Stomach (tissue), 9 donors: ENCODE results near the gene LACC1. TPM values are rescaled to one million over a fixed set of nuclear protein-coding genes. Genes with fewer than 3 reads are reported as not detected.

ENCODE experiments used
- DNase-seq, 2 donors: peaks; one replicate each; pipeline versions ENCODE4 v3.0.0 to v3.0.0-alpha.2; 2013 to 2019
- H3K27ac ChIP-seq, 5 donors: fragments of 200-600 bp in 4 of 5; sonication (generic) in 4 of 5; one replicate each; pipeline ENCODE4 v1.5.1; 2013 to 2019; ENCODE audit warnings: mild to moderate bottlenecking in 1 of 5, moderate library complexity in 1 of 5
- H3K27me3 ChIP-seq, 3 donors: fragments of 200-600 bp; sonication (generic); one replicate each; pipeline ENCODE4 v1.5.1; 2017 to 2019; ENCODE audit warnings: mixed run types in 1 of 3
- H3K36me3 ChIP-seq, 4 donors: fragments of 200-600 bp; sonication (generic); 1 replicate in 3 of 4; 2 replicates in 1 of 4; pipeline ENCODE4 v1.5.1; 2016 to 2019
- H3K4me1 ChIP-seq, 4 donors: fragments of 200-600 bp; sonication (generic); one replicate each; pipeline ENCODE4 v1.5.1; 2016 to 2019
- H3K4me3 ChIP-seq, 4 donors: fragments of 200-600 bp; sonication (generic) in 3 of 4; one replicate each; pipeline ENCODE4 v1.5.1; 2016 to 2019; ENCODE audit warnings: mild to moderate bottlenecking in 1 of 4
- H3K9me3 ChIP-seq, 4 donors: fragments of 200-600 bp; sonication (generic); one replicate each; pipeline ENCODE4 v1.5.1; 2016 to 2019
- EP300 ChIP-seq: sonication (generic); formaldehyde crosslinking; IDR thresholded peaks from one replicate; pipeline ENCODE4 v1.6.1; 2017; ENCODE audit warnings: antibody characterized with exemption
- POLR2A ChIP-seq, 4 donors: fragments of 450-650 bp; IDR thresholded peaks; one replicate each; pipeline ENCODE4 v1.6.1; 2016; ENCODE audit warnings: antibody characterized with exemption in 4 of 4, control low read depth in 2 of 4, mild to moderate bottlenecking in 1 of 4, moderate library complexity in 1 of 4
- POLR2AphosphoS5 ChIP-seq, 3 donors: sonication (generic); formaldehyde crosslinking; IDR thresholded peaks; one replicate each; pipeline ENCODE4 v1.6.1; 2016; ENCODE audit warnings: antibody characterized with exemption in 3 of 3
- WGBS, 5 donors: extraction: QIAGEN DNeasy Blood & Tissue Kit in 3 of 5; methylation state at CpG; one replicate each; pipeline versions ENCODE4 v1.1.5 to v1.1.7; 2013 to 2018; 5-methylcytosine and 5-hydroxymethylcytosine counted together
- intact Hi-C: fragments of 100-400 bp; cut with DNase I; formaldehyde crosslinking; loops from one replicate; pipeline ENCODE4 v1.15.1; 2023; ENCODE audit warnings: low total_unique reads
- polyA plus RNA-seq, 3 donors: library from polyadenylated mRNA; stranded (reverse); fragments of 200-250 nt; gene quantifications; one replicate each; pipeline ENCODE4 v1.2.3, GENCODE V29; 2013
- total RNA-seq, 5 donors: library from RNA; depleted of rRNA; stranded (reverse); fragments of >200 nt; gene quantifications; one replicate each; pipeline versions ENCODE4 v1.1.0 to v1.2.3, GENCODE V29; 2014 to 2016
- TF ChIP-seq, protein P1 (sequence below), 7 experiments: fragments of 450-650 bp in 4 of 7; fragments of 200-600 bp in 3 of 7; sonication (generic) in 3 of 7; IDR thresholded peaks; one replicate each; pipeline ENCODE4 v1.5.1; 2016 to 2019; ENCODE audit warnings: antibody characterized with exemption in 7 of 7, control low read depth in 2 of 7, mild to moderate bottlenecking in 1 of 7
- donor health status: healthy with polysubstance abuse.
- donor health status: Bipolar disorder and iron deficiency.
- donor health status: healthy.

Gene LACC1
- total and polyA plus RNA-seq, 8 donors: 0.89 to 35.6 (median 7.1) TPM

DNA sequence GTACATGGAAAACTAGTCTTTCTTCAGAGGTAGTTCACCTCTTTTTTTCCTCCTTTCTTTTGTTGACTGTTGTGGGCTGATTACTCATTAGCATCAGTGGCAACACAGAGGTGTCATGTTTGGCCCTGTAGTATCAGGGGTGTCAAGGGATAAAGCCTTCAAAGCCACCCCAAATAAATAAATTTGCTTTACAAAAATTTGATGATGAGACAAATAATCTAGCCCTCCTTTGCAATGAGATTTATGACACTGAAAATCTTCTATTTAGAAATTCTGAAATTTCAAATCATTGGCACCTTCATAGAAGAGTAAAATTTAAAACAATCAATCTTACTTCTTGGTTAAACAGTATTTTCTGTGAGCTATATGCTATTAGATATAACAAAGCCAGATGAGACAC is 1.9 kb downstream of the LACC1 start:
- Histone ChIP-seq H3K36me3 (peaks cover 0 to 14% (median 11%) of the 10 kb centered on the region in 4 donors), H3K4me3 (no peak overlapping the region), H3K27ac (no peak overlapping the region), H3K9me3 (no peaks in the 10 kb centered on the region), H3K27me3 (no peaks in the 10 kb centered on the region), H3K4me1 (peaks cover 12 to 38% (median 17%) of the 10 kb centered on the region in 4 donors)
- DNase-seq: no peak
- intact Hi-C loops: no loop called here
- TF ChIP-seq POLR2AphosphoS5 (IDR thresholded peaks at IDR 0.05): no peak
- TF ChIP-seq, protein P1, sequence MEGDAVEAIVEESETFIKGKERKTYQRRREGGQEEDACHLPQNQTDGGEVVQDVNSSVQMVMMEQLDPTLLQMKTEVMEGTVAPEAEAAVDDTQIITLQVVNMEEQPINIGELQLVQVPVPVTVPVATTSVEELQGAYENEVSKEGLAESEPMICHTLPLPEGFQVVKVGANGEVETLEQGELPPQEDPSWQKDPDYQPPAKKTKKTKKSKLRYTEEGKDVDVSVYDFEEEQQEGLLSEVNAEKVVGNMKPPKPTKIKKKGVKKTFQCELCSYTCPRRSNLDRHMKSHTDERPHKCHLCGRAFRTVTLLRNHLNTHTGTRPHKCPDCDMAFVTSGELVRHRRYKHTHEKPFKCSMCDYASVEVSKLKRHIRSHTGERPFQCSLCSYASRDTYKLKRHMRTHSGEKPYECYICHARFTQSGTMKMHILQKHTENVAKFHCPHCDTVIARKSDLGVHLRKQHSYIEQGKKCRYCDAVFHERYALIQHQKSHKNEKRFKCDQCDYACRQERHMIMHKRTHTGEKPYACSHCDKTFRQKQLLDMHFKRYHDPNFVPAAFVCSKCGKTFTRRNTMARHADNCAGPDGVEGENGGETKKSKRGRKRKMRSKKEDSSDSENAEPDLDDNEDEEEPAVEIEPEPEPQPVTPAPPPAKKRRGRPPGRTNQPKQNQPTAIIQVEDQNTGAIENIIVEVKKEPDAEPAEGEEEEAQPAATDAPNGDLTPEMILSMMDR (IDR thresholded peaks at IDR 0.05): no peak
- no peak for TF ChIP-seq EP300
- no peak for TF ChIP-seq POLR2A (IDR thresholded peaks at IDR 0.05)

DNA sequence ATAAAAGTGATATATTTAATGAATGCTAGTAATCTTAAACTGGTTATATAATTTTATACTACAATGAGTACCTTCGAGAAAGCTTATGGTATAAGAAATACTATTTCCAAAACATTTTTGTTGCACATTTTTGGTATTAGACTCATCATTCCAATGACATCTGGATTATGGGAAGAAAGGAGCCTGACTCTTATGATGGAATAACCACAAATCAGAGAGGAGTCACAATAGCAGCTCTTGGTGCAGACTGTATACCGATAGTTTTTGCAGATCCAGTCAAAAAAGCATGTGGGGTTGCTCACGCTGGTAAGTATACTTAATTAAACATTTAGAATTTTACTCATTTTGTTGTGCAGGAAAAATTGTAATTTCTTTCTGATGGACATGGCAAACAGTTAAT is 3.9 kb downstream of the LACC1 start:
- H3K27ac ChIP-seq: no peak overlapping the region
- H3K36me3 ChIP-seq: peaks cover 0 to 14% (median 11%) of the 10 kb centered on the region in 4 donors
- H3K4me1 ChIP-seq: peaks cover 8 to 23% (median 12%) of the 10 kb centered on the region in 4 donors
- WGBS, 5 donors: 96 to 98% (median 97%) methylated on average over 3 of the region's 3 CpGs
- H3K4me3 ChIP-seq: no peak overlapping the region
- intact Hi-C loops: no loop called here
- TF ChIP-seq EP300 (no peak), POLR2AphosphoS5 (IDR thresholded peaks at IDR 0.05) (no peak), POLR2A (IDR thresholded peaks at IDR 0.05) (no peak)
- TF ChIP-seq, protein P1 (IDR thresholded peaks at IDR 0.05): no peak
- no peaks in the 10 kb centered on the region for H3K27me3 ChIP-seq
- DNase-seq: no peak
- no peaks in the 10 kb centered on the region for H3K9me3 ChIP-seq

DNA sequence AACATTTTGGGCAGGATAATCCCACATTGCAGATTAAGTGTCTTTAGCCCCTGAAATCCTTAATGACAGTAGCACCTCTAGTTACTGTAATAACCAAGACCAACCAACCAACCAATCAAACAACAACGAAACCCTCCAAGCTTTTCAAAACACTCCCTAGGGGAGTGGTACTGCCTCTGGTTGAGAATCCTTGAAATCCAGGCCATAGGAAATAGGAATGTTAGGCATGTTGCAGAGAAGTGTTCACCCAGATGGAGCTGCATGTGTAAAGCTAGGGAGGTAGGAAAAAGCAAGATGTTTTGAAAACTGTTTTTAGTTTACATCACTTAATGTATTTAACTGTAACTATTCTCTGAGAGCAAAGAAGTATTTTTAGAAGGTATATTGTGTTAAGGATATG is 4.5 kb downstream of the LACC1 start:
- intact Hi-C loops: no loop called here
- TF ChIP-seq, protein P1 (IDR thresholded peaks at IDR 0.05): no peak
- TF ChIP-seq POLR2AphosphoS5 (IDR thresholded peaks at IDR 0.05): no peak
- TF ChIP-seq EP300: no peak
- no peak for TF ChIP-seq POLR2A (IDR thresholded peaks at IDR 0.05)
- Histone ChIP-seq H3K27me3 (no peaks in the 10 kb centered on the region), H3K4me1 (peaks cover 5 to 20% (median 8%) of the 10 kb centered on the region in 4 donors), H3K4me3 (no peak overlapping the region), H3K27ac (no peak overlapping the region), H3K36me3 (peaks cover 0 to 14% (median 11%) of the 10 kb centered on the region in 4 donors), H3K9me3 (no peaks in the 10 kb centered on the region)
- DNase-seq: no peak
- 80 to 100% (median 94%) methylated on average over 1 of the region's 1 CpG for WGBS, 5 donors

DNA sequence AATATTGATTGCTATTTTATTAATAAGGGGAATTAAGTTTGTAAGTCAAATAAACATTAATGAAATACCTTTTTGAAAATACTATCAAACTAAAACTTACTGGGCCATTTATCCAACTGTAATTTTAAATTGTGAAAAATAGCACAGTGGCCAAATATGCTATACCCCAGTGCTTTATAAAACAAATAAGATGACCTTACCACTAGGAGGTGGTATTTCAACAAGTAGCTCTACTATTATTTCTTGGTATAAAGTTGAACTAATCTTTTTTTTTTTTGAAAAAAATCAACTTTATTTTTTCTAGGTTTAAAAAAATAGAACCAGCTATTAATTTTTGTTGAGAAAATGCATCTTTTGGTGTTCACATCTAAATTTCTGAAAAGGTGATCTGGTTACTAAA is 14.7 kb downstream of the LACC1 start:
- H3K9me3 ChIP-seq: no peaks in the 10 kb centered on the region
- H3K4me3 ChIP-seq: no peak overlapping the region
- H3K36me3 ChIP-seq: peaks cover 0 to 22% (median 13%) of the 10 kb centered on the region in 4 donors
- no peak overlapping the region for H3K27ac ChIP-seq
- no peaks in the 10 kb centered on the region for H3K27me3 ChIP-seq
- intact Hi-C loops: no loop called here
- TF ChIP-seq, protein P1 (IDR thresholded peaks at IDR 0.05): no peak
- TF ChIP-seq POLR2A (IDR thresholded peaks at IDR 0.05) (no peak), POLR2AphosphoS5 (IDR thresholded peaks at IDR 0.05) (no peak), EP300 (no peak)
- DNase-seq: no peak
- no peaks in the 10 kb centered on the region for H3K4me1 ChIP-seq
